ENCODE measurements around the gene FAM168A.

Gene FAM168A

DNA sequence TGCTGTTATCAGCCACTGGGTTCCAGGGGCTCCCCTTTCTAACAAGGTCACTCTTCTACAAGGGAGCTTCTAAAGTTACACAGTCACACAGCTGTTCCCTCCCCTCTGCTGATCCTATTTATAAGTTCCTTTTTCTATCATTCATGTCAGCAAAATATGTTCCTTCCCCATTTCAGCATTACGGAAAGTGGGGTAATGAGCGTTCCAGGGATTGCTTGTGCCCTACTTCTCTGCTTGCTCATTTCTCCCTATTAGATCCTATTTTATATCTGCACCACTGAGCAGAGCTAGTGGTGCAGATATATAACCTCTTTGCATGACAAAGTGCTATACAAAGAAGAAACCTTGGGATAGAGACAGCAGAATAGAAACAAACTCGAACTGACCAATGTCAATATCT lies 25.8 kb upstream of the FAM168A start:
- H3K36me3 ChIP-seq (ENCODE audit: insufficient read depth, insufficient read length, low read length): no peaks in the 10 kb centered on the region
- no peaks in the 10 kb centered on the region for H3K9me3 ChIP-seq (ENCODE audit: insufficient read depth, low read length)
- H3K27me3 ChIP-seq (ENCODE audit: insufficient read depth, insufficient read length): no peaks in the 10 kb centered on the region
- no peak overlapping the region for H3K9ac ChIP-seq (ENCODE audit: insufficient read length, low read depth)
- TF ChIP-seq ZNF274 (IDR thresholded peaks at IDR 0.05; ENCODE audit: low read depth, low read length) (no peak), YY1 (IDR thresholded peaks at IDR 0.05; ENCODE audit: insufficient read depth, insufficient read length) (no peak), SUZ12 (IDR thresholded peaks at IDR 0.05; ENCODE audit: extremely low read depth, insufficient read depth, insufficient read length) (no peak)
- DNase-seq (ENCODE audit: low read depth, low spot score): no peak
- no peak overlapping the region for H3K4me3 ChIP-seq (ENCODE audit: insufficient read length, low read depth)
- peaks cover 2% of the 10 kb centered on the region for H3K4me1 ChIP-seq (ENCODE audit: insufficient read depth, insufficient read length)

DNA sequence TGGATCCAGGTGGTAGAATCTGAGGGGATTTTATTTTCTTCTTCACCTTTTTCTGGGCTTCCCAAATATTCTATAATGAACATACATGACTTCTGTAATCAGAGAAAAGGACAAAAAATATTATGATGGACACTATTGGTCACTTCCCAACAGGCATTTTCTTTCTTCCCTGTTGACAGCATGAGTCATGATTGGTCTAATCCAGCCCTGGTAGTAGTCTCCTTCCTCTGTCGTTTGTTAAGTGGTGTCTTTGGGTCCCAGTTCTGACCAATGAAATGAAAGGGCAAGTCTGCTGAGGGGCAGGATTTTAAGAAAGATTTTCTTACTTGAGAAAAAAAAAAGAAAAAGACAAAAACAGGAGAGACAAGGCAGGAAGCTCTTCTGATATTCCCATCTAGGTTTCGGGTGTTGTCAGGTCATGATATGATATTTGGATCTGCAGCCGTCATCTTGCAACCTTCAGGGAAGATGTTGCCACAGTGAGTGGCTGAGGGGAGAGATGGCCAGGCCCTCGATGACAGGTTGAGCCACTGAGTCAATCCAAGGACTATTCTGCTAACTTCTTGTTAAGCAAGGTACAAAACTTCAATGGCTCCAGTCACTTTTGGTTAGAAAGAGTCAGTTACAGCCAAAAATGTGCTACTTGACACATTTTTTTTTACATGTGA lies 25.1 kb upstream of the FAM168A start:
- H3K9me3 ChIP-seq (ENCODE audit: insufficient read depth, low read length): no peaks in the 10 kb centered on the region
- TF ChIP-seq ZNF274 (IDR thresholded peaks at IDR 0.05; ENCODE audit: low read depth, low read length) (no peak), YY1 (IDR thresholded peaks at IDR 0.05; ENCODE audit: insufficient read depth, insufficient read length) (no peak), SUZ12 (IDR thresholded peaks at IDR 0.05; ENCODE audit: extremely low read depth, insufficient read depth, insufficient read length) (no peak)
- H3K4me1 ChIP-seq (ENCODE audit: insufficient read depth, insufficient read length): no peaks in the 10 kb centered on the region
- no peaks in the 10 kb centered on the region for H3K36me3 ChIP-seq (ENCODE audit: insufficient read depth, insufficient read length, low read length)
- H3K9ac ChIP-seq (ENCODE audit: insufficient read length, low read depth): no peak overlapping the region
- H3K27me3 ChIP-seq (ENCODE audit: insufficient read depth, insufficient read length): no peaks in the 10 kb centered on the region
- H3K4me3 ChIP-seq (ENCODE audit: insufficient read length, low read depth): no peak overlapping the region
- no peak for DNase-seq (ENCODE audit: low read depth, low spot score)

- H3K4me3 ChIP-seq (ENCODE audit: insufficient read length, low read depth): no peak overlapping the region
- H3K9me3 ChIP-seq (ENCODE audit: insufficient read depth, low read length): no peaks in the 10 kb centered on the region
- H3K4me1 ChIP-seq (ENCODE audit: insufficient read depth, insufficient read length): no peaks in the 10 kb centered on the region
- no peak overlapping the region for H3K9ac ChIP-seq (ENCODE audit: insufficient read length, low read depth)
- TF ChIP-seq ZNF274 (IDR thresholded peaks at IDR 0.05; ENCODE audit: low read depth, low read length): no peak
- TF ChIP-seq SUZ12 (IDR thresholded peaks at IDR 0.05; ENCODE audit: extremely low read depth, insufficient read depth, insufficient read length): no peak
- no peak for TF ChIP-seq YY1 (IDR thresholded peaks at IDR 0.05; ENCODE audit: insufficient read depth, insufficient read length)
- no peak for DNase-seq (ENCODE audit: low read depth, low spot score)
- H3K36me3 ChIP-seq (ENCODE audit: insufficient read depth, insufficient read length, low read length): no peaks in the 10 kb centered on the region
- no peaks in the 10 kb centered on the region for H3K27me3 ChIP-seq (ENCODE audit: insufficient read depth, insufficient read length)
Observed at GRCh38 chr11:73614591-73614990, 16.7 kb upstream of the FAM168A start.

GRCh38 chr11:73612601-73613140 lies 14.8 kb upstream of the FAM168A start:
- no peaks in the 10 kb centered on the region for H3K36me3 ChIP-seq (ENCODE audit: insufficient read depth, insufficient read length, low read length)
- no peak for DNase-seq (ENCODE audit: low read depth, low spot score)
- no peak for TF ChIP-seq ZNF274 (IDR thresholded peaks at IDR 0.05; ENCODE audit: low read depth, low read length)
- TF ChIP-seq YY1 (IDR thresholded peaks at IDR 0.05; ENCODE audit: insufficient read depth, insufficient read length): no peak
- H3K4me3 ChIP-seq (ENCODE audit: insufficient read length, low read depth): no peak overlapping the region
- H3K27me3 ChIP-seq (ENCODE audit: insufficient read depth, insufficient read length): no peaks in the 10 kb centered on the region
- no peak overlapping the region for H3K9ac ChIP-seq (ENCODE audit: insufficient read length, low read depth)
- H3K4me1 ChIP-seq (ENCODE audit: insufficient read depth, insufficient read length): no peaks in the 10 kb centered on the region
- no peaks in the 10 kb centered on the region for H3K9me3 ChIP-seq (ENCODE audit: insufficient read depth, low read length)

DNA sequence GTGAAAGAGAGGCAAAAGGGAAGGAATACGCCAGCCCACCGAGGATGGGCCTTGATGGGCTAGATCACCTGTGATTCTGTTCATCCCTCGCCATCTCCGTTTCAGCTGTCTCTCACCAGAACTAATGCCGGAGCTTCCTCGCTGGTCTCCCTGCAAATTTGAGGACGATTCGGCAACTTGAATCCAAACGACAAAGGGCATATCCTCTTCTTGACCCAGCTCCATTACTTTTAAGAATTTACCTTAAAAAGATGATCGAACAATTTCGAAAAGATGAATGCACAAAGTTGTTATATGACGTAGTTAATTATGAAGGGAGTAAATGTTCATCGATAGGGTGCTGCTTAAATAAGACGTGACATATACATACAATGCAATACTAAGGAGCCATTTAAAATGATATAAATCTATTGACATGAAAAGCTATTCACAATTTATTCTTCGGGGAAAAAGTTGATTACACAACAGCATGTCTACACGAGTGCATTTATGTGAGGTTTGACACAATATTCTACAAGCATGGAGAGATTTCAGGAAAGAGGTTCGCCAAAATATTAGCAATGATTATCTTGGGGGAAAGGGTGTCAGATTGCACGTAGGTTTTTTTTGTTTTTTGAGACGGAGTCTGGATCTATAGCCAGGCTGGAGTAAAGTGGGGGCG lies 937 bp upstream of the FAM168A start:
- Histone ChIP-seq H3K9ac (ENCODE audit: insufficient read length, low read depth) (peak overlapping the region; percentile 85), H3K4me1 (ENCODE audit: insufficient read depth, insufficient read length) (peaks cover 4% of the 10 kb centered on the region), H3K4me3 (ENCODE audit: insufficient read length, low read depth) (peak overlapping the region; percentile 77), H3K36me3 (ENCODE audit: insufficient read depth, insufficient read length, low read length) (no peaks in the 10 kb centered on the region), H3K27me3 (ENCODE audit: insufficient read depth, insufficient read length) (no peaks in the 10 kb centered on the region), H3K9me3 (ENCODE audit: insufficient read depth, low read length) (no peaks in the 10 kb centered on the region)
- no peak for TF ChIP-seq ZNF274 (IDR thresholded peaks at IDR 0.05; ENCODE audit: low read depth, low read length)
- no peak for TF ChIP-seq YY1 (IDR thresholded peaks at IDR 0.05; ENCODE audit: insufficient read depth, insufficient read length)
- no peak for TF ChIP-seq SUZ12 (IDR thresholded peaks at IDR 0.05; ENCODE audit: extremely low read depth, insufficient read depth, insufficient read length)
- DNase-seq (ENCODE audit: low read depth, low spot score): no peak

- H3K4me3 ChIP-seq (ENCODE audit: insufficient read length, low read depth): peak overlapping the region; percentile 45
- DNase-seq (ENCODE audit: low read depth, low spot score): no peak
- H3K9ac ChIP-seq (ENCODE audit: insufficient read length, low read depth): peak overlapping the region; percentile 61
- no peaks in the 10 kb centered on the region for H3K27me3 ChIP-seq (ENCODE audit: insufficient read depth, insufficient read length)
- peaks cover 4% of the 10 kb centered on the region for H3K4me1 ChIP-seq (ENCODE audit: insufficient read depth, insufficient read length)
- TF ChIP-seq SUZ12 (IDR thresholded peaks at IDR 0.05; ENCODE audit: extremely low read depth, insufficient read depth, insufficient read length) (no peak), YY1 (IDR thresholded peaks at IDR 0.05; ENCODE audit: insufficient read depth, insufficient read length) (no peak), ZNF274 (IDR thresholded peaks at IDR 0.05; ENCODE audit: low read depth, low read length) (no peak)
- no peaks in the 10 kb centered on the region for H3K9me3 ChIP-seq (ENCODE audit: insufficient read depth, low read length)
- H3K36me3 ChIP-seq (ENCODE audit: insufficient read depth, insufficient read length, low read length): no peaks in the 10 kb centered on the region
Observed at GRCh38 chr11:73597336-73597955, 466 bp downstream of the FAM168A start.

GRCh38 chr11:73596547-73596946 lies 1.4 kb downstream of the FAM168A start:
- Histone ChIP-seq H3K4me1 (ENCODE audit: insufficient read depth, insufficient read length) (peaks cover 4% of the 10 kb centered on the region), H3K9ac (ENCODE audit: insufficient read length, low read depth) (peak overlapping the region; percentile 36), H3K4me3 (ENCODE audit: insufficient read length, low read depth) (peak overlapping the region; percentile 45), H3K36me3 (ENCODE audit: insufficient read depth, insufficient read length, low read length) (no peaks in the 10 kb centered on the region), H3K9me3 (ENCODE audit: insufficient read depth, low read length) (no peaks in the 10 kb centered on the region), H3K27me3 (ENCODE audit: insufficient read depth, insufficient read length) (no peaks in the 10 kb centered on the region)
- no peak for TF ChIP-seq YY1 (IDR thresholded peaks at IDR 0.05; ENCODE audit: insufficient read depth, insufficient read length)
- TF ChIP-seq SUZ12 (IDR thresholded peaks at IDR 0.05; ENCODE audit: extremely low read depth, insufficient read depth, insufficient read length): no peak
- DNase-seq (ENCODE audit: low read depth, low spot score): no peak
